Choroid plexus epithelial cell (primary cell): ENCODE measurements around the gene MCTP1.

ENCODE experiments used
- DNase-seq: peaks from one replicate; pipeline ENCODE4 v3.0.0-alpha.2; 2010; ENCODE audit warnings: low read depth
- H3K4me3 ChIP-seq: 2 replicates; pipeline ENCODE4 v1.5.1; 2011; ENCODE audit warnings: low read depth, mild to moderate bottlenecking, control low read depth, low read length, moderate library complexity
- TF ChIP-seq, protein P1 (sequence below): conservative IDR thresholded peaks from 2 replicates; pipeline ENCODE4 v1.5.1; 2011; ENCODE audit warnings: low read depth, mild to moderate bottlenecking, control low read depth, inconsistent platforms, low read length, moderate library complexity

Gene MCTP1

DNA sequence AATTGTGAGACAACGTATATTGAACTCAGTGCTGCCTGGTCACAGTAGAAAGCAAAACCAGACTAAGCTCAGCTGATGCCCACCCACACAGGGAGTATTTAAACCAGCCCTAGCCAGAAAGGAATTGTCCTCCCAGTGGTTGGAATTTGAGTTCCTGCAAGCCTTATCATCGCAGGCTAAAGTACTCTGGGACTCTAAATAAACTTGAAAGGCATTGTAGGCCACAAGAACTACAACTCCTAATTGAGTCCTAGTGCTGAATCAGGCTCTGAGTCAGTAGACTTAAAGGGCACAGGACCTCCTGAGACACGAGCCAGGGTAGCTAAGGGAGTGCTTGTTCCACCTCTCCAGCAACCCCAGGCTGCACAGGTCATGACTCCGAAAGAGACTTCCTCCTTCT lies 171.4 kb downstream of the MCTP1 start:
- TF ChIP-seq, protein P1, sequence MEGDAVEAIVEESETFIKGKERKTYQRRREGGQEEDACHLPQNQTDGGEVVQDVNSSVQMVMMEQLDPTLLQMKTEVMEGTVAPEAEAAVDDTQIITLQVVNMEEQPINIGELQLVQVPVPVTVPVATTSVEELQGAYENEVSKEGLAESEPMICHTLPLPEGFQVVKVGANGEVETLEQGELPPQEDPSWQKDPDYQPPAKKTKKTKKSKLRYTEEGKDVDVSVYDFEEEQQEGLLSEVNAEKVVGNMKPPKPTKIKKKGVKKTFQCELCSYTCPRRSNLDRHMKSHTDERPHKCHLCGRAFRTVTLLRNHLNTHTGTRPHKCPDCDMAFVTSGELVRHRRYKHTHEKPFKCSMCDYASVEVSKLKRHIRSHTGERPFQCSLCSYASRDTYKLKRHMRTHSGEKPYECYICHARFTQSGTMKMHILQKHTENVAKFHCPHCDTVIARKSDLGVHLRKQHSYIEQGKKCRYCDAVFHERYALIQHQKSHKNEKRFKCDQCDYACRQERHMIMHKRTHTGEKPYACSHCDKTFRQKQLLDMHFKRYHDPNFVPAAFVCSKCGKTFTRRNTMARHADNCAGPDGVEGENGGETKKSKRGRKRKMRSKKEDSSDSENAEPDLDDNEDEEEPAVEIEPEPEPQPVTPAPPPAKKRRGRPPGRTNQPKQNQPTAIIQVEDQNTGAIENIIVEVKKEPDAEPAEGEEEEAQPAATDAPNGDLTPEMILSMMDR = peak; percentile 56
- no peak overlapping the region for H3K4me3 ChIP-seq
- DNase-seq = peak; percentile 71

DNA sequence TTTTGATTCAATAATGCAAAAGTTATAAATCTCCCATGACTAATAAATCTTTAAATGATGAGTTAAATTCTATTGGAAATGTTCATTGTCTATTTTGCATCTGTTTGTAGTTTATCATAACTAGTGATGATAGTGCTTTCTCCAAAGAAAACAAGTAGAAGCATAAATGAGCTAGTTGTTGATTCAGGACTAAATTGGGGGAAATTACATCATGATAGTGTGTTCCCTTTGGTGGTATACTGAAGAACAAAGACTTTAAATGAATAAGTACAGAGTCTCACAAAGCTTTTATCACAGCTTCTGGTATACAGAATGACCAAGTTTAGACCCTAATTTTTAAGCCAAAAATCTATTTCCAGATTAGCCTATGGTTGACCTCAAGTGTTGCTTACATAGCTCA lies 173.8 kb downstream of the MCTP1 start:
- no peak for DNase-seq
- H3K4me3 ChIP-seq = no peak overlapping the region
- TF ChIP-seq, protein P1 = no peak

DNA sequence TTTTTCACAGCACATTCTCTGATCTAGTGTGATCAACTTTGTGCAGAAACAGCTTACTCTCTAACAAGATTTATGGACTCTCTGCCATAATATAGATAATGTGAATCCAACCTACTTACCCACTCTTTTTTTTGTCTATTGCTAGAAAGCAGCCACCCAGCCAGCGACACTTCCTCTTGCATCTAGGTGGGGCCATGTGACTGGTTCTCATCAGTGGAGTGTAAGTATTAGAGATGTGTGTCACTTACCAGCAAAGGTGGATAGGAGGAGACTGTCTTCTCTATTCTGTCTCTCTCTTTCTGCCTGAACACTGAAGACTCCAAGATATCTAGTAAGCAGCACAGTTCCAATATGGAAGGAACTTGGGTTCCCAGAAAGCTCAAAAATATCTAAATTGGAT lies 174.8 kb downstream of the MCTP1 start:
- no peak overlapping the region for H3K4me3 ChIP-seq
- DNase-seq = no peak
- TF ChIP-seq, protein P1 = no peak

DNA sequence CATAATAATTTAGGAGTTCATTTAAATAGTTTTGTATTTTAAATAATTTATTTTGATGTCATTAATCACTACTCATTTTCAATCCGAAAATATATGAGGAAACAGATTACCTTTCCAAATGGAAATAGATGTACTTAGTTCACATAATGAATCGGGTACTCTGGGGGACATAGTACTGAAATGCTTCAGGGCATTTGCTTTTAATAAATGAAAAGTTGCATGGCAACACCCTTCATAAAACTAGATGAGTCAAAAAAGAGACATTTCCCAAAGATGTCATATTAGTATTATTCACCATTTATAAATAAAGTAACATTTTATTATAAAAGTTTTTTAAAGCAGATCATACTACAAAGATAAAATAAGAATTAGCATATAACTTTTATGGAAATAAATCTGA lies 177.8 kb downstream of the MCTP1 start:
- DNase-seq = no peak
- TF ChIP-seq, protein P1 = no peak
- H3K4me3 ChIP-seq = no peak overlapping the region

DNA sequence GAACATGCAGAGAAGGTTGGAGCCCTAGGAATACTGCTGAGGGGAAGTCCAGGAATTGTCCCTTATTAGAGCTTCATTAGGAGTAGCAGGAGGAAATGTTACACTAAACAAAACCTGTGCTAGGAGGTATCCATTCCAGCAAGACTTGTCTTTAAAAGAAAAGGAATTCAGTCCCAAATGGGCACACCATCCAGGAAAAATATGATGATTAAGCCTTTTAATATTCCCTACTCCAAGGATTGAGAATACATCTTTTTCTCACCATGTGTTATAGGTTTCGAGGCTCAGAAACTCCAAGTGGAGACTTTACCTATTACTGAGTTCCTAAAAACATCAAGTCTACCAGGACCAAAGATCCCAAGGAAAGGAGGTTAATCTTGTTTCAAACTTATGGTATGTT lies 179.3 kb downstream of the MCTP1 start:
- H3K4me3 ChIP-seq = no peak overlapping the region
- DNase-seq = no peak
- TF ChIP-seq, protein P1 = no peak

DNA sequence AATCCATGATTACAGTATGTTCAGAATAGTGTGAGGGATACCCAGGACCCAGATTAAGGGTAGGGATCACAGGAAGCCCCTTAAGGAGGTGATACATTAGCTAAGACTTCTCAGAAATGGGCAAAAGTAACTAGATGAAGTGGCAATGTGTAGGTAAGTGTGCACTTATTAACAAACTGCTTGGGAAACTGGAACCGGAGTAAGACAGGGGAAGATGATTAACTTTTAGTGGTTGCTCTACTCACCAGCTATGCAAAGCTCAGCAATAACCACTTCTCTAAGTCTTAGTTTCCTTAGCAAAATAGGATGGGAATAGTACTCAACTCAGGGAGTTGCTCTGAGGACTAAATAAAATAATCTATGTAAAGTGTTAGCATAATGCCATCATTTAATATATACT lies 182.2 kb downstream of the MCTP1 start:
- H3K4me3 ChIP-seq = no peak overlapping the region
- DNase-seq = no peak
- TF ChIP-seq, protein P1 = no peak

DNA sequence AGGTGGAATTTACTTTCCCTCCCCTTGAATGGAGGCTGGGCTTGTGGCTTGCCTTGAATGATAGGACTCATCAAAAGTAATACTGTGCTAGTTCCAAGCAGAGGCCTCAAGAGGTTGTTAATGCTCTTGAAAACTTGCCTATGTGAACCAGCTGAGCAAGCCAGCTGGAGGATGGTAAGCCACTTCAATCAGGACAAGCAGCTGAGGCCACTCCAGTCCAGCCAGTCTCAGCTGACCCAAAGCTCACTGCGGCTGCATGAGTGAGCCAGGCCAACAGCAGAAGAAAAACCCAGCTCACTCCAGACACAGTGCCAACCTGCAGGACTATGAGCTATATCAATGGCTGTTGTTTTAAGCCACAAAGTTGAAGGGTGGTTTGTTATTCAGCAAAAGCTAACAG lies 182.8 kb downstream of the MCTP1 start:
- TF ChIP-seq, protein P1 = no peak
- H3K4me3 ChIP-seq = no peak overlapping the region
- DNase-seq = no peak
